Measurements from ENCODE around the gene BCKDHA.
A peak's percentile ranks its signal among the peaks of the same experiment; 100 is the strongest.
"Not testable (repeated sequence)": the region's sequence is repeated elsewhere in the genome, so short reads cannot be mapped to it uniquely, and the experiment has no call there.

Gene BCKDHA

DNA sequence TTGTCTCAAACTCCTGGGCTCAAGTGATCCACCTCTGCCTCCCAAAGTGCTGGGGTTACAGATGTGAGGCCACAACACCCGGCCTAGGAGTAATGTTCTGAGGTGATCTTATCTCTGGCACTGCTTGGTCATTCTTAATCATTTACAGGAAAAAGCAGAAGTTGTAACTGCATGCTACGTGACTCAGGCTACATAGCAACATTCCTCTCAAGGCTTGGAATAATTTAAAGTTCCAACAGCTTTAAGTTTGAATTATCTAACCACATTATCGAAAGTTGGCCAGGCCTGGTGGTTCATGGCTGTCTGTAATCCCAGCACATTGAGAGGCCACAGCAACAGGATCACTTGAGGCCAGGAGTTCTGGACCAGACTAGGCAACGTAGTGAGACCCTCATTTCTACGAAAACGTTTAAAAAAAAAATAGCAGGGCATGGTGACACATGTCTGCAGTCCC, 29.7 kb upstream of the BCKDHA start:
- no peak for DNase-seq

- no peak for DNase-seq
Measured at GRCh38 chr19:41369769-41370168, 27.8 kb upstream of the BCKDHA start.

DNA sequence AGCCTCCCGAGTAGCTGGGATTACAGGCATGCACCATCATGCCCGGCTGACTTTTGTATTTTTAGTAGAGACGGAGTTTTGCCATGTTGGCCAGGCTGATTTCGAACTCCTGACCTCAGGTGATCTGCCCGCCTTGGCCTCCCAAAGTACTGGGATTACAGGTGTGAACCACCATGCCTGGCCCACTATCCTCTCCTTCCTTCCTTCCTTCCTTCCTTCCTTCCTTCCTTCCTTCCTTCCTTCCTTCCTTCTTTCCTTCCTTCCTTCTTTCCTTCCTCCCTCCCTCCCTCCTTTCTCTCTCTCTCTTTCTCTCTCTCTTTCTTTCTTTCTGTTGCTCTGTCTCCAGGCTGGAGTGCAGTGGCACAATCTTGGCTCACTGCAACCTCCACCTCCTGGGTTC, 26.5 kb upstream of the BCKDHA start:
- not testable (repeated sequence) for DNase-seq

DNA sequence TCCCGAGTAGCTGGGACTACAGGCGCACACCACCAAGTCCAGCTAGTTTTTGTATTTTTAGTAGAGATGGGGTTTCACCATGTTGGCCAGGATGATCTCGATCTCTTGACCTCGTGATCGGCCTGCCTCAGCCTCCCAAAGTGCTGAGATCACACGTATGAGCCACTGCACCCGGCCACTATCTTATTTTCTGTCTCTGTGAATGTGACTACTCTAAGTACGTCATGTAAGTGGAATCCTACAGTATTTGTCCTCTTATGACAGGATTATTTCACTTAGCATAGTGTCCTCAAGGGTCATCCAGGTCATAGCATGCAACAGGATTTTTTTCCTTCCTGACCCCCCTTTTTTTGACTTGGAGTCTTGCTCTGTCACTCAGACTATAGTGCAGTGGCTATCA, 26.1 kb upstream of the BCKDHA start:
- no peak for DNase-seq

DNA sequence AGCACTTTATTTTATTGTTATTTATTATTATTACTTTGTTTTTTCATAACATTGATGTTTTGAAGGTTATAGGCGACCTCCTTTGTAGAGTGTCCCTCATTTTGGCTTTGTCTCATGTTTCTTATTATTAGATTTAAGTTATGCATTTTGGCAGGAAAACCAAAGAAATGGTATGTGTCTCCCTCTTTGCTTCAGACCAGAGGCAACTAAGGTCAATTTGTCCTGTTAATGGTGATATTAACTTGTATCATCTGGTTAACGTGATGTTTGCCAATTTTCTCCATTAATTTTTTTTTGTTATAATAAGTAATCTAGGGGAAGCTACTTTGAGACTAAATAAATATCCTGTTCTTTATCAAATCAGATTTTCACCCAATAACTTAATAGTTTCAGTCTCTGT, 25.1 kb upstream of the BCKDHA start:
- no peak for DNase-seq

DNA sequence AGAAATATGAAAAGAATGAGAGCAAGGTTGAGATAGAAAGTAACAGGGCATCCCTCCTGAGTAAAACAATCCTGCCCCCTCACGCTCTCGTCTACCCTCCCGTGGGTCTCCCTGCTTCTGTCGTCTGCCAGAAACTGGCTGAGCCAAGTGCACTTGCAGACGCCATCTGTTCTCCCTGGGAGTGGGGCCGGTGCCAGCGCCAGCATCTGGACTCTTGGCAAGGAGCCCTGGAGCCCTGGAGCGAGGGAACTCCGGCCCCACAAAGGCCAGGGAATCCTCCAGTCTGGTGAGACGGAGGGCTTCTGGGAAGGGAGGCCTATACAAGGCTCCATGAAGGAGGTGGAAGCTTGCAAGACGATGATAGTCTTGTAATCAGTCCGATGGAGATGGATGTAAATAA, 23.6 kb upstream of the BCKDHA start:
- peak; percentile 85 for DNase-seq

GRCh38 chr19:41376241-41376997, 21.2 kb upstream of the BCKDHA start, which contains the start of gene TMEM91:
TSS of gene TMEM91 (plus strand) at chr19:41376533. CDS start at chr19:41378310, 1,777 bp downstream.
- peak; percentile 77 for DNase-seq

DNA sequence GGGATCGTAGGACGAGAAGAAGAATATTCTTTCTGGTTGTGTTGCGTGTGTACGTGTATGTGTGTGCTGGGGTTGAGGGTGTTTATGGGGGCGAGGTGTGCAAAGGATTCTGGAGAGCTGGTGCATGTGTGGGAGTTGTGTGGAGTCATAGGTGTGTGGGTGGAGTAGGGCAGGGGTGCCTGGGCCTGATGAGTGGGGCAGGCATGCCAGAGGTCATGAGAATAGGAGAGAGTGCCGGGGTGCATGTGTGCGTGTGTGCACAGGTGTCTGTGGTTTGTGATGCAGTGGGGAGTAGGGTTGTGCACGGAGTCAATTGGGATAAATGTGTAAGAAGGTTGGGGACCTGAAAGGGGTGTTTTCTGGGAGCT, 20.6 kb upstream of the BCKDHA start:
- no peak for DNase-seq

DNA sequence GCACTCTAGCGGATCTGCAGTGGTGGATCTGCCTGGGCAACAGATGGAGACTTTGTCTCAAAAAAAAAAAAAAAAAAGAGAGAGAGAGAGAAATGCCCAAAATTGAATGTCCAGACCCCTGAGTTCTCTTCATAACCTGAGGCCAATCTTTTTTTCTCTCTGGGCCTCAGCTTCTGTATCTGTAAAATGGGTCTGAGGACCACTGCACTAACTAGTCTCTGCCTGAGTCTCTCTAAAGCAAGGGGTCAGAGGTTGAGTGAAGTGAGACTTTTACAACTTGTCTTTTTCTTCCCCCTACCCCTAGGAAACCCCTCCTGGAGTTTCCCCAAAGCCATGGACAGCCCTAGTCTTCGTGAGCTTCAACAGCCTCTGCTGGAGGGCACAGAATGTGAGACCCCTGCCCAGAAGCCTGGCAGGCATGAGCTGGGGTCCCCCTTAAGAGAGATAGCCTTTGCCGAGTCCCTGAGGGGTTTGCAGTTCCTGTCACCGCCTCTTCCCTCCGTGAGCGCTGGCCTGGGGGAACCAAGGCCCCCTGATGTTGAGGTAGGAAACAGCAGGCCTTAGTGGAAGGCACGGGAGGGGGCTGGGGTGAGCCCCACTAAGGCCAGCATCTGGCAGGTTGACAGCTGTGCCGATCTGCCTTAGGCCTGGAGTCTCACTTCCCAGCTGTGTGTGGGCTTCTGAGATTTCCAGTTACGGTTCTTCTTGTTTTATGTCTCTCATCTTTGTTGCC, 19.5 kb upstream of the BCKDHA start:
- DNase-seq = peak; percentile 27

DNA sequence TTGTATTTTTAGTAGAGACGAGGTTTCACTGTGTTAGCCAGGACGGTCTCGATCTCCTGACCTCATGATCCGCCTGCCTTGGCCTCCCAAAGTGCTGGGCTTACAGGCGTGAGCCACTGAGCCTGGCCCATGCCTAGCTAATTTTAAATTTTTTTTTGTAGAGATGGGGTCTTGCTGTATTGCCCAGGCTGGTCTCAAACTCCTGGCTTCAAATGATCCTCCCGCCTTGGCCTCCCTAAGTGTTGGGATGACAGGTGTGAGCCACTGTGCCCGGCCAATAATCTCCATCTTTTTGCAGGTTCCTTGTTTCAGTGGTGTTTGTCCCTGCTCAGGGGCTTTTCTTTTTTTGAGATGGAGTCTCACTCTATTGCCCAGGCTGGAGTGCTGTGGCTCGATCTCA, 16.1 kb upstream of the BCKDHA start:
- DNase-seq = not testable (repeated sequence)

DNA sequence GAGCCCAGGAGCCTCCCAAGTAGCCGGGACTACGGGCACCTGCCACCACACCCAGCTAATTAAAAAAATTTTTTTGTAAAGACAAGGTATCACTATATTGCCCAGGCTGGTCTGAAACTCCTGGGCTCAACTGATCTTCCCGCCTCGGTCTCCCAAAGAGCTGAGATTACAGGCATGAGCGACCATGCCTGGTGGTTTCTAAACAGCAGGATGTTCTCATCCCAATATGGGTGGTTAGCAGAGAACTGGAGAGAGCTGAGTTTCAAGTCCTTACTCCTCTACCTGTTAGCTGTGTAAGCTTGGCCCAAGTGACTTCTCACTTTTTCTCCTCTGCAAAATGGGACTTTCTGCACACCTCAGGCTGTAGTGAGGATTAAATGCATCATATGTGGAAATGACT, 13.3 kb upstream of the BCKDHA start:
- no peak for DNase-seq

DNA sequence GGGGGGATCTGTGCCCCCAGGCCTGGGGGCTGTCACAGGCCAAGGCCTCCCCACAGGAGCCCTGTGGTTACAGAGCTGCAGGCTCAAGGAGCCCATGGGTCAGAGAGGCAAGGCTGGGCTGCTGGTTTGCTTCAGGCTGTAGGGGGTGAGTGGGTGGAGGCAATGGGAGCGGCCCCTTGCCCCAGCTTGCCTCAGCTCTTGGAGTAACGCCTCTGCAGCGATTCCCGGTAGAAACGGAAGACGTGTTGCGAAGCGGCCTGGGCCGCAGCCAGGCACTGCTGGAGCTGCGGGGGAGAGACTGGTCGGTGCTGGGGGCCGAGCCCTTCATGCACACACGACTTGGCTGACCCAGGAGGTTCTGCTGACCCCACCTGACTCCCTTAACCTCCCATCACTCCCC, 11.2 kb upstream of the BCKDHA start:
- DNase-seq = no peak

- DNase-seq = no peak
Measured at GRCh38 chr19:41391618-41392017, 6.0 kb upstream of the BCKDHA start.

- no peak for DNase-seq
Measured at GRCh38 chr19:41392775-41393174, 4.8 kb upstream of the BCKDHA start.

GRCh38 chr19:41395355-41395754, 2.3 kb upstream of the BCKDHA start:
- DNase-seq = no peak

- DNase-seq = no peak
Measured at GRCh38 chr19:41398050-41398418, 416 bp downstream of the BCKDHA start.

- no peak for DNase-seq
Measured at GRCh38 chr19:41398598-41398997, 980 bp downstream of the BCKDHA start.

- no peak for DNase-seq
Measured at GRCh38 chr19:41399091-41399490, 1.5 kb downstream of the BCKDHA start.

DNA sequence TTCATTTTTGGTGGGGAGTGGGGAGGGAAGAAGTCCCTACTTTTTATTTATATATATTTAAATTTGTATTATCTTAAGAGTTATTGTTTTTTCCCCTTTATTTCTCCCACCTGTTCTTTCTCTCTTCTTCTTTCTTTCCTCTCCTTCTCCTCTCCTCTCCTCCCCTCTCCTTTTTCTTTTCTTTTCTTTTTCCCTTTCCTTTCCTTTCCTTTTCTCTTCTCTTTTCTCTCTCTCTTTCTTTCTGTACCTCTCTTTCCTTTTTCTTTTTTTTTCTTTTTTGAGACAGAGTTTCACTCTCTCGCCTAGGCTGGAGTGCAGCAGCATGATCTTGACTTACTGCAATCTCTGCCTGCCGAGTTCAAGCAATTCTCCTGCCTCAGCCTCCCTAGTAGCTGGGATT, 1.9 kb downstream of the BCKDHA start:
- DNase-seq = no peak

DNA sequence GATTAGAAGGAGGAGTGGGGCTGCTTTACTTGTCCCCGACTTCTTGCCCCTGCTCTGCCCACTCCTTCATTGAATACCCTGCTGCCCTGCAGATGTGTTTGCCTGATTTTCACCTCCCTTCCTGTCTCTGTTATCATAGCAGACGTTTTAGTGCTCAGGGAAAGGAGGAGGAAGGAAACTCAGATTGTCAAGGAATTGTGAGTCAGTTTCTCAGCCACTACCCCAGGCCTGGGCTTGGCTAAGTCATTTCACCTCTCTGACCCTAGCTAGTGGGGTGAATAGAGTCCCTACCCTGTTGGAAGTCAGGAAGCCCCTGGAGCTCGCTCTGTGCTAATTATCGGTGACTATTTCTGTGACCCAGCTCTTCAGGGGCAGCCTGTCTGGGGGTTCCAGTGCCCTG, 3.9 kb downstream of the BCKDHA start:
- no peak for DNase-seq

- DNase-seq = no peak
Measured at GRCh38 chr19:41402010-41402409, 4.4 kb downstream of the BCKDHA start.

DNA sequence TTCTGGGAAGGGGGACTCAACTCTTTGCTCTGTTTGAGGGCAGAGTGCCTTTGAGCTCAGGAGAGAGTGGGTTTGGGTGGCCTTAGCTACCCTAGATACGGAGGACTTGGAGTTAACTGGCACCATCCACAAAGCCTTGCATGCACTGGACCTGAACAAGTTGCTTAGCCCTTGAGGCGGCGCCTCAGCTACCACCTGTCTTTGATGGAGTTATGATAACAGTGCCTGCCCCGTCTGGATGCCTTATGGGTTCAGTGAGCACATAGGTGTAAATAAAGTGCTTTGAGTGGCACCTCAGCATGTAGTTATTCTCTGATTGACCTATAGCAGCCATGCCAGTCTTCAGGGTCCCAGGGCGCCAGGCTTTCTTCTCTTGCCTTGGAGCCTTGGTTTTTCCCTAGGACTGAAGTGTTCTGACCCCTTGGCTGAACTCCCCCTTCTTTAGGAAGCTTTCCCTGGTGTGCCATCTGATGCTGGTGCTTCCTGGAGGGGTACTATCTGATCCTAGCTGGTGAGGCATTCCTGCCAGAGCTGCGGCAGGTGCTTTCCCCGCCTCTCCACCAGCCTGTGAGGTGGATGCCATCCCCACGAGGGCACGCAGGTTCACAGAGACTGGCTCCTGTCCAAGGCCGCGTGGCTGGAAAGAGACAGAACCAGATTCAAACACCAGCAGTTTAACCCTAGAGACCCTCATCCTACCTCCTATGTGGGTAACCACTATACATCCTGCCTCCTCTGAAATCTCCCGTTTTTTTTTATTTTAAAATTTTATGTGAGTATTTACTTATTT, 5.8 kb downstream of the BCKDHA start:
- DNase-seq = no peak

GRCh38 chr19:41405776-41406175, 8.2 kb downstream of the BCKDHA start:
- DNase-seq = no peak

DNA sequence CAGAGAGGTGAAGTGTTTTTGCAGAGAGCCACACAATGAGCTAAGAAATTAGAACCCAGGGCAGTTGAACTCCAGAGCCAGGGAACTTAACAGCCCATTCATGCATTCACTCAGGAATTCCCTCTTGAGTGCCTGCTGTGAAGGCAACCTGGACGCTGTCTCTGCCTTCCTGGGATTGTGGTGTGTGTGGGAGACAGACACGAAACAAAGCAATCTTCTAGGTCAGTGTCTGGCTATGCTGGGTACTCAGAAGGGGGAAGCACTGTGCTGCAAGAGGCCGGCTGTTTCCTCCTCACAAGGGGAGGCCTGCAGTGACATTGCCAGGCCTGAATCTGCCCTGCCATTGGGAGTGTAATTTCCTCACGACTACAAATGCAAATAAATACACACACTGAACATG, 9.7 kb downstream of the BCKDHA start:
- peak; percentile 22 for DNase-seq

Measured in eye (tissue), 1 donor.